ENCODE results near the gene SAMD3. TPM values are rescaled to one million over a fixed set of nuclear protein-coding genes. Genes with fewer than 3 reads are reported as not detected.

SAMD3 gene
- total and polyA plus RNA-seq, 2 of the 8 experiments (the other 6 are each of a cell fraction or from before 2014, with no cell fraction given), result 1.8 to 1.9 TPM

GRCh38 chr6:130119211-130119610 lies 103.5 kb downstream of the SAMD3 start (continued):
- TF ChIP-seq TAF7 (optimal IDR thresholded peaks at IDR 0.05; ENCODE audit: borderline replicate concordance, low read depth, low read length) (no peak), CBX5 (IDR thresholded peaks at IDR 0.05; ENCODE audit: low read depth, low read length) (no peak), POLR2A (IDR thresholded peaks at IDR 0.05; ENCODE audit: control extremely low read depth in 1 of 2, low read depth in 2 of 2, low read length in 2 of 2) (no peak), CHD1 (IDR thresholded peaks at IDR 0.05; ENCODE audit: low read depth, low read length) (no peak), BRCA1 (IDR thresholded peaks at IDR 0.05; ENCODE audit: low read depth, low read length) (no peak), KDM5A (IDR thresholded peaks at IDR 0.05; ENCODE audit: low read length) (no peak), HDAC2 (IDR thresholded peaks at IDR 0.05; ENCODE audit: borderline replicate concordance in 1 of 2, low read depth in 2 of 2, low read length in 2 of 2) (no peak)

Data from H1 (cell line).